Fibroblast of skin of left quadriceps (primary cell): ENCODE measurements around the gene MELK.
A peak's percentile ranks its signal among the peaks of the same experiment; 100 is the strongest.
"Not testable (repeated sequence)": the region's sequence is repeated elsewhere in the genome, so short reads cannot be mapped to it uniquely, and the experiment has no call there.

Source experiments
- DNase-seq, 2 experiments: peaks; one replicate each; pipeline ENCODE4 v3.0.0-alpha.2; 2013; ENCODE audit warnings: low read depth in 2 of 2

Gene MELK

DNA sequence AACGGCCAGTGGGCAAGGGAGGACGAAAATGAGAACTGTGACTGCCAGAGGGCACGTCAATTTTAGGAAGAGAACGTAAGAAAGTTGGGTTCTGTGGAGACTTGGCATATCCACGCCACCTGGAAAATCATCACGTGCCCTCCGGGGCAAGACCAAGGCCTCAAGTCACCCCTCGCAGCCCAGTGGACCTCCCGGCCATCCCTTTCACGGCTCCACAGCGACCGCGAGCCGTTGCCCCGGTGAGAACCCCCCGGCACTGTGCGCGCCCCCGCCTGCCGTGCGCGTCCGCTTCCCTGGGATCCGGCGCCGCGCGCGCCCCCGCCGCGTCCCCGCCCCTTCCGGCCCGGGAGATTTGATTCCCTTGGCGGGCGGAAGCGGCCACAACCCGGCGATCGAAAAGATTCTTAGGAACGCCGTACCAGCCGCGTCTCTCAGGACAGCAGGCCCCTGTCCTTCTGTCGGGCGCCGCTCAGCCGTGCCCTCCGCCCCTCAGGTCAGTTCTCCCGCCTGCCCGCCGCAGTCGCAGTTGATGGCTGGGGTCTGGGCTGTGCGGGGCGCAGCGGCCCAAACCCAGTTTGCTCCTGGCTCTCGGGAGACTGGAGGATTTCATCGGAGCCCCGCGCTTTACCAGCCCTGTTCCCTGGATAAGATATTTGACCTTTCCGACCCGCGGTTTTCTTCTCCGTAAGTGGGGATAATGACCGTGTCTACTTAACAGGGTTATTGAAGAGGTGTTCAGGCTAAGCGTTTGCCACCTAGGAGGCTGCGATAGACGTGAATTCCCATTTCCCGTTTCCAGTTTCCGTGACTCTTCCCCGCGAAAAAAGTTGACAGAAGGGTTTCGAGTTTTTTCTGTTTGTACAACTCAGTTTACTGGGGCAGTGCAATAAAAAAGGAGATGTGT is at the start of gene MELK:
Gene MELK, plus strand, starts transcription at position 381 of the 904 bp plus-strand sequence. CDS start 8,787 bp downstream, outside the sequence.
- DNase-seq = peak in 1 of 2 experiments; percentile 48

DNA sequence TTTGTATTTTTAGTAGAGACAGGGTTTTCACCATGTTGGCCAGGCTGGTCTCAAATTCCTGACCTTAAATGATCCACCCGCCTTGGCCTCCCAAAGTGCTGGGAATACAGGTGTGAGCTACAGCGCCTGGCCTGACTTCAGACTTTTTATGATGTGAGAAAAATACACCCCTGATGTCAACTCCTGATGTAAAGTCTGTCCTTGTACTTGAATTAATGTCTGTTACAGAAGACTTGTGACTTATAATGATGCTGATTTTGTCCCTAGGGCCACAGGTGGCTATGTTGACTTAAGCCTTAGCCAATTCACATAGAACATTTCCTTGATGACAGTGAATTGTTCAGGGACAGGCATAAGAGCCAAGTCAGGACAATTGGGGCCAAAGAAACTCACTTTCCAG is 42.5 kb upstream of the MELK start:
- DNase-seq = no peak

DNA sequence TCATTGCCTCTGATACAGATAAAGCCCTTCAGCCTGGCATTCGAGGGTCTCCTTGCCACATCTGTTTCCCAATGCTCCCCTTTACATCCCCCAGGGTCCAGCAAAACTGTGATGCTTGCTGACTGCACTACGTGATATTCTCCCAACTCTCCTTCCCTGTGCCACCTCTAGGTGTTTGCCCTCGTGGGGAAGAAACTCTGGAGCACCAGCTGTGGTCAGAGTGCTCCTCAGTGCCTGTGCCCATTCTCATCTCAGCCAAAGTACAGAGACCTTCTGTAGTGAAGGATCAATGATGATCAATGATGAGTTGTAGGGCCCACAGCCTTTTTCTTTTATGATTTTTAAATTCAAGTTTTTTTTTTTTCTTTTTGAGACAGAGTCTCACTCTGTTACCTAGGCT is 40.3 kb upstream of the MELK start:
- DNase-seq = no peak

DNA sequence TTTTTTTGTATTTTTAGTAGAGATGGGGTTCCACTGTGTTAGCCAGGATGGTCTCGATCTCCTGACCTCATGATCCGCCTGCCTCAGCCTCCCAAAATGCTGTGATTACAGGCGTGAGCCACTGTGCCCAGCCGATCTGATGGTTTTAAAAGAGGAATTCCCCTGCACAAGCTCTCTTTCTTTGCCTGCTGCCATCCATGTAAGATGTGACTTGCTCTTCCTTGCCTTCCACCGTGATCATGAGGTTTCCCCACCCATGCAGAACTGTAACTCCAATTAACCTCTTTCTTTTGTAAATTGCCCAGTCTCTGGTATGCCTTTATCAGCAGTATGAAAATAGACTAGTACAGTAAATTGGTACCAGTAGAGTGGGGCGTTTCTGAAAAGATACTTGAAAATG is 39.0 kb upstream of the MELK start:
- not testable (repeated sequence) for DNase-seq

DNA sequence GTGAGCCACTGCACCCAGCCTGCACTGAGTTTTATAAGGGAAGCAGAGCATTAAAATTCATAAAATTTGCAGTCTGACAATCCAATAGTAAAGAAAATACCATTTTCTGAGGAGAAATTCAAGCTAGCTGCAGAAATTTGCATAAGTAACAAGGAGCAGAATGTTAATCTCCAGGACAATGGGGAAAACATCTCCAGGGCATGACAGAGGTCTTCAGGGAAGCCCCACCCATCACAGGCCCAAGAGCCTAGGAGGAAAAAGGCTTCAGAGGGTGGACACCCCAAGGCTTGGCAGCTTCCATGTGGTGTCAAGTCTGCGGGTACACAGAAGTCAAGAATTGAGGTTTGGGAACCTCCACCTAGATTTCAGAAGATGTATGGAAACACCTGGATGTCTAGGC is 37.6 kb upstream of the MELK start:
- no peak for DNase-seq

DNA sequence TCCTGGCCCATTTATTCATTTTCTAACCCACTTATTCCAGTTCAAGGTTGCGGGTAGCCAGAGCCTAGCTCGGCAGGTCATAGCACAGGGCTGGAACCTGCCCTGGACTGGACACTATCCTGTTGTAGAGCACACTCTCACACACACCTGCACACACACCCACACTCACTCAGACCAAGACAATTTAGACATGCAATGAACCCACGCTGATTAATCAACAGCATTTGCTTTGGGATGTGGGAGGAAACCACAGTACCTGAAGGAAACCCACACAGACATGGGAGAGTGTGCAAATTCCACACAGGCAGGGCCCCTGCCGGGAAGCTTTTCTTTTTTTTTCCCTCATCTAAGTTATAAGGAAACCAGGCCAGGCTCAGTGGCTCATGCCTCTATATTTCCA is 34.8 kb upstream of the MELK start:
- no peak for DNase-seq

DNA sequence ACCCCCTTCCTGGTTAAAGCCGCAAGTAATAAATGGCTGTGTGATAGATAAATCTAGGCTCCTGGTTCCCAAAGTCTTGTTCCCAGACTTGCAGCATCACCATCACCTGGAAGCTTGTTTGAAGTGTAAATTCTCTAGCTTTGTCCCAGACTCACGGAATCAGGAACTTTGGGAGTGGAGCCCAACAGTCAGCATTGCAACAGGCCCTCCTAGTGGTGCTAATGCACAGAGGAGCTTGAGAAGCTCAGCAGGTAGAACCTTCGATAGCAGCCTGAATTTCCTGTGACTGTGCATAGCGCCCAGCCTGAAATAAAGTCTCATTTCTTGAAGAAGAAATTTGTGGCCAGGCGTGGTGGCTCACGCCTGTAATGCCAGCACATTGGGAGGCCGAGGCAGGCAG is 30.3 kb upstream of the MELK start:
- DNase-seq = no peak

DNA sequence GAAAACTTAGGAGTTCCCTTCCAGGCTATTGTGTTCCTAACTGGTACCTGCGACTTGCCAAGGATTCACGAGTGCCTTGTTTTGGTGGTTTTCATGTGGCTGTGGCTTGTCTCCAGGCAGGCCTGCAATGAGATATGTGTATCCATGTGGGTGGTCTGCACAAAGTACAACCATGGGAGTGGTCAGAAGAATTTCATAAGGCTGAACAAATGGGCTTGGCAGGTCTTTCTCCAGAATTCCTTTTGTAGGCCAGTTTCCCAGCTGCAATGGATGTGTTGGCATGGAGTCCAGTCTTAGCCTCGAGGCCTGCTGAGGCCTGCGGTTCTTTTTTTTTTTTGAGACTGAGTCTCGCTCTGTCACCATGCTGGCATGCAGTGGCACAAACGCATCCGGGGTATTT is 28.8 kb upstream of the MELK start:
- DNase-seq = no peak

DNA sequence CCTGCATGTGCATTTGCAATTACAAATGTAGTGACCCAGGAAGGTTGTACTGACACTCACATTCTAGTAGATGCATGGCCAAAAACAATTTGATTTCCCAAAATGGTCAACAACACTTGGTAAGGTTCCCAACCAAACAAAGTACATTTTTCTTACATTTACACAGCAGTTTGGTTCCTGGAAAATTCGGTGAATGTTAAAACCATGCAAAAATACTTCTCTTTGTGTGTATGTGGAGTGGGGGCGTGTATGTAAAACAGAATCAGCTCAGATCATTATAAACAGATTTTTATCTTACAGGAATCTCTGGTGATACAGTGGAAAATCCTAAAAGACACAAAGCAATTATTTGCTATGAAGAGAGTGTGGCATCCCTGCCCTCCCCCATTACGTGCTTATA is 25.1 kb upstream of the MELK start:
- DNase-seq = no peak

DNA sequence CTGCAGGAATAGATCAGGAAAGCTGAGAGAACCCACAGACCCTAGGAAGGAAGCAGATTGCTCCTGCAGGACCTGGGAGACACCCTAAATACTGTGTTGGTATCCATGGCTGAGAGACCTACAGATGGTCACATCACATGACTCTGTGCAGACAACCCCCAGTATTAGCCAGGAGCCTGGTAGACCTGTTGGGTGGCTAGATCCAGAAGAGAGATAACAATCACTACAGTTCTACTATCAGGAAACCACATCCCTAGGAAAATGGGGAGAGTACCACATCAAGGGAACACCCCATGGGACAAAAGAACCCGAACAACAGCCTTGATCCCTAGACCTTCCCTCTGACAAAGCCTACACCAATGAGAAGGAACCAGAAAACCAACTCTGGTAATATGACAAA is 24.2 kb upstream of the MELK start:
- DNase-seq = no peak

DNA sequence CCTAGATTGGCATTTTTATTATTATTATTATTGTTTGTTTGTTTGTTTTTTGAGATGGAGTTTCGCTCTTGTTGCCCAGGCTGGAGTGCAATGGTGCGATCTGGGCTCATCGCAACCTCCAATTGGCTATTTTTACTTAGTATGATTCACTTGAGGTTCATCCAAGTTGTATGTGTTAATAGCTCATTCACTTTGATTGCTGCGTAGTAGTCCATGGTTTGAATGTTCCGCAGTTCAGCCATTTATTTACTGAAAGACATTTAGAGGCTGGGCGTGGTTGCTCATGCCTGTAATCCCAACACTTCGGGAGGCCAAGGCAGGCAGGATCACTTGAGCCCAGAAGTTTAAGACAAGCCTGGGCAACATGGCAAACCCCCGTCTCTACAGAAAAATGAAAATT is 22.6 kb upstream of the MELK start:
- no peak for DNase-seq

DNA sequence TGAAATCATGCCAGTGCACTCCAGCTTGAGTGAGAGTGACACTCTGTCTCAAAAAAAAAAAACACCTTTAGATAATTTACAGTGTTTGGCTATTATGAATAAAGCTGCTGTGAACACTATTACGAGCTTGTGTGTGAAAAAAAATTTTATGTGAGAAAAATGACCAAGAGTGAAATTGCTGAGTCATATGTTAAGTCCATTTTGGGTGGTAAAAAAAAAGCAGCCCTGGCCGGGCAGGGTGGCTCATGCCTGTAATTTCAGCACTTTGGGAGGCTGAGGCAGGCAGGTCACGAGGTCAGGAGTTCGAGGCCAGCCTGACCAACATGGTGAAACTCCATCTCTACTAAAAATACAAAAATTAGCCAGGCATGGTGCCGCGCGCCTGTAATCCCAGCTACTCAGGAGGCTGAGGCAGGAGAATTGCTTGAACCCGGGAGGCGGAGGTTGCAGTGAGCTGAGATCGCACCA is 22.0 kb upstream of the MELK start:
- DNase-seq = not testable (repeated sequence)

DNA sequence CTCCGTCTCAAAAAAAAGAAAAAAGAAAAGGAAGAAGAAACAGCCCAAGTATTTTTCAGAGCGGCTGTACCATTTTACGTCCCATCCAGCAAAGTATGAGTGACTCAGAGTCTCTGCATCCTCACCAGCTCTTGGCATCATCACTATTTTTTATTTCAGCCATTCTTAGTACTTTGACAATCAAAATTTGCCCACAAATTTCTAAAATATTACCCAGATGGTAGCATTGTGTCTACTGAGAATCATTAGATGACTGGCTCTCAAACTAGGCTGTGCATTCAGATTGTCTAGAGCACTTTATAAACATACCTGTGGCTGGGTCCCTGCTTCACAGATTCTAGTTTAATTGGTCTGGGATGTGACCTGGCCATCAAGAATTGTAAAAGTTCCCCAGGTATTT is 21.6 kb upstream of the MELK start:
- no peak for DNase-seq

DNA sequence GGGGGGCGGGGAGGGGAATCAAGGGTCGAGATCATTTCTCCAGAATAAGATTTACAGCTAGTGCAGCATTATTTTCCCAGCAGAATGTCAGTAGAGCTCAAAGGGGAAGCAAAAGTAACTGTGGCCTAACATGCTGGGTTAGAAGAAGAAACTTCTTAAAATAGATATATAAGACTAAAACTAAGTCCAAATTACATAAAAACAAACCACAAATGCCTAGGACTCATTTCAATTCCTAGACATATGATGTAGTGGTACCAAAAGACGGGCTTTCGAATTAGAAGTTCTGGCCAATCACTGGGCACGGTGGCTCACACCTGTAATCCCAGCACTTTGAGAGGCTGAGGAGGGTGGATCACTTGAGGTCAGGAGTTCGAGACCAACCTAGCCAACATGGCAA is 20.8 kb upstream of the MELK start:
- DNase-seq = no peak

DNA sequence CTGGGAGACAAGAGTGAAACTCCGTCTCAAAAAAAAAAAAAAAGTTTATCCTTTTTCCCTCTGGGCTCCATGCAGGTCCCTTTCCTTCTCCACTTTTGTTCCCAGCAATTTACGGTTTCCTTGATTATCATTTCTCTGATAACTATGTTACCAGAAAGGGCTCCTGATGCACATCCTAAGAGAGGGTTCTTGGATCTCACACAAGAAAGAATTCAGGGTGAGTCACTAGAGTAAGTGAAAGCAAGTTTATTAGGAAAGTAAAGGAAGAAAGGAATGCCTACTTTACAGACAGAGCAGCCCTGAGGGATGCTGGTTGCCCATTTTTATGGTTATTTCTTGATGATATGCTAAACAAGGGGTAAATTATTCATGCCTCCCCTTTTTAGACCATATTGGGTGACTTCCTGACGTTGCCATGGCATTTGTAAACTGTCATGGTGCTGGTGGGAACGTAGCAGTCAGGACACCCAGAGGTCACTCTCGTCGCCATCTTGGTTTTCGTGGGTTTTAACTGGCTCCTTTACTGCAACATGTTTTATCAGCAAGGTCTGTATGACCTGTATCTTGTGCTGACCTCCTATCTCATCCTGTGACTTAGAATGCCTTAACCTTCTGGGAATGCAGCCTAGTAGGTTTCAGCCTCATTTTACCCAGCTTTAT is 13.5 kb upstream of the MELK start:
- DNase-seq = no peak

DNA sequence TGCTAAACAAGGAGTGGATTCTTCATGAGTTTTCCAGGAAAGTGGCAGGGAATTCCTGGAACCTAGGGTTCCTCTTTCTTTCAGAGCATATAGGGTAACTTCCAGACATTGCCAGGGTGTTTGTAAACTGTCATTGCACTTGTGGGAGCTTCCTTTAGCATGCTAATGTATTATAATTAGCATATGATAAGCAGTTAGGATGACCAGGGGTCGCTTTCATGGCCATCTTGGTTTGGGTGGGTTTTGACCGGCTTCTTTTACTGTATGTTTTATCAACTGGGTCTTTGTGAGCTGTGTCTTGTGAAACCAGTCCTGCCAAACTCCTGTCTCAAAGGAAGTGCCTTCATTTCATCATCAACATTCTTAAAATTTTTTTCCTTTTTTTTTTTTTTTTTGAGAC is 11.9 kb upstream of the MELK start:
- no peak for DNase-seq

DNA sequence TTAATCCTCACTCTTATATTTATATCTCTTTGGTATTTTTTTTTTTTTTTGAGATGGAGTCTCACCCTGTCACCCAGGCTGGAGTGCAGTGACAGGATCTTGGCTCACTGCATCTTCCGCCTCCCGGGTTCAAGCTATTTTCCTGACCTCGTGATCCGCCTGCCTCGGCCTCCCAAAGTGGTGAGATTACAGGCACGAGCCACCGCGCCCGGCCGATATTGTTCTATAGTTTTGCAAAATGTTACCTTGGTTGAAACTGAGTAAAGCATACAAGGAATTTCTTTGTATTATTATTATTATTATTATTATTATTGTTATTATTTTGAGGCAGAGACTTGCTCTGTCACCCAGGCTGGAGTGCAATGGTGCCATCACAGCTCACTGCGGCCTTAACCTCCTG is 9.9 kb upstream of the MELK start:
- DNase-seq = not testable (repeated sequence)

DNA sequence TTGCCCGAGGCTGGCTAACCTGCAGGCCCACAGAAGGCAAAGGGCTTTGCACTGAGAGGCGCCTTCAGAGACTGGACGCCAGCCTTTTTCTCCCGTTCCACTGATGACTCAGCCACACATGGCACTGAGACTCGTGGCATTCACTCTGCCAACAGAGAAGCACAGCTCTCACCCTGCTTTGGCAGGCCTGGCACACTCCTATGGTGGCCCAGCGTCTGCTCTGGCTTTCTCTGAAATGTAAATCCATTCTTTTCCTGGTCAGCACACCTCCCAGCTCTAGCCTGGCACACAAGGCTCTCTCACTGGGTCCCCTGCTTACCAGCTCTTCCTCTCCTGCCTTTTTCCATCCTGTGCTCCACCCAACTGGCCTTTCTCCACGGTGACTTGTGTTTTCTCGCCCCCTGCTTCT is 5.9 kb upstream of the MELK start:
- no peak for DNase-seq

DNA sequence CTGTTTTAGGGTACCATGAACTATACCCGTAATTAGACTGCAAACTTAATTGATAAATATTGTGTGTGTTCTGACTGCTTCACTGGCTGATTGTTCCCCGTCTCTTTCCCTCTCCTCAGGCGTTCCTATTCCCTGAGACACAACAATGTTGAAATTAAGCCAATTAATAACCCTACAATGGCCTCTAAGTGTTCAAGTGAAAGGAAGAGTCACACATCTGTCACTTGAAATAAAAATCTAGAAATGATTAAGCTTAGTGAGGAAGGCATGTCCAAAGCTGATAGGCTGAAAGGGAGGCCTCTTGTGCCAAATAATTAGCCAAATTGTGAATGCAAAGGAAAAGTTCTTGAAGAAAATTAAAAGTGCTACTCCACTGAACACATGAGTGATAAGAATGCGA is 4.0 kb upstream of the MELK start:
- not testable (repeated sequence) for DNase-seq

DNA sequence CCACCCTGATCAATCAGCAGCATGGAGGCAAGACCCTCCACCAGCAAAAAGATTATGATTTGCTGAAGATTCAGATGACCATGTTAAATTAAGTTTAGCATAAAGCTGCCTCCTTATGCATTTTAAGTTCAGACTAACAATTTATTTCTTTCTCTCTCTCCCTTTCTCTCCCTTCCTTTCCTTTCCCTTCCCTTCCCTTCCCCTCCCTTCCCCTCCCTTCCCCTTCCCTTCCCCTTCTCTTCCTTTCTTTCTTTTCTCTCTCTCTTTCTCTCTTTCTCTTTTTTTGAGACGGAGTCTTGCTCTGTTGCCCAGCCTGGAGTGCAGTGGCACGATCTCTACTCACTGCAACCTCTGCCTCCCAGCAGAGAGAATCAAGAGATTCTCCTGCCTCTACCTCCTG is 1.4 kb upstream of the MELK start:
- DNase-seq = no peak

DNA sequence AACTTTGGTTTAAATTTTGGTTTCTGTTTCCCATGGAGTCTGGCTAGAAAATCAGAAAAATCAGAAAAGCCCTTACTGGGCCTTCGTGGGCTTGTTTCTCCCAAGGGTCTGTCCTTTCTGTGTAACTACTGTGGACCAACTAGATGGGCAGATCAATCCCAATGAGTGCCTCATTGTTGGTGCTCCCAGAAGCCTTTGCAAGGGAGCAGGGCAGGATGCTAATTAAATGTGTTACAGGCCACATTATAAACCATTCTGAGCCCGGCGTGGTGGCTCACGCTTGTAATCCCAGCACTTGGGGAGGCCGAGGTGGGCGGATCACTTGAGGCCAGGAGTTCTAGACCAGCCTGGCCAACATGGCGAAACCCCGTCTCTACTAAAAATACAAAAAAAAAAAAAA is 1.4 kb downstream of the MELK start:
- DNase-seq = not testable (repeated sequence)

DNA sequence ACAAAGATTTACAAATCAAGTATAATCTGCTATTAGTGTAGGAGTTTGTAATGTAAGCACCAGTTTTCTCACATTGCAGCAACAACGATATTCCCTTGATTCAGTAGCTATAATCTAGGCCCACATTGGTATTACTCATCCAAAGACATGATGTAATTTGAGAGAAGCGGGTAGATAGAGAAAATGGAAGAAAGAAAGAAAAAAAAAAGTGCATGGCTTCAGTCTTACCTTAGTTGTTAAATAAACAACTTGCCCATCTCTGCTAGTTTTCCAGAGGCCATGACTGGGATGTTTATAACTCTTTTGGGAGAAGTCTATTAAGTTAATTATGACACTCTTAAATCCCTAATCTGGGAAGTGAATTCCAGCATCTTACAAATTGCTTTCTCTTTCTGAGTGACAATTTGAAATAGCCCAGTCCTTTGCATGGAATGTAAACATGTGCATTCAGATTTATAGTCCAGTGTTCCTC is 2.8 kb downstream of the MELK start:
- DNase-seq = peak in 1 of 2 experiments; percentile 27

DNA sequence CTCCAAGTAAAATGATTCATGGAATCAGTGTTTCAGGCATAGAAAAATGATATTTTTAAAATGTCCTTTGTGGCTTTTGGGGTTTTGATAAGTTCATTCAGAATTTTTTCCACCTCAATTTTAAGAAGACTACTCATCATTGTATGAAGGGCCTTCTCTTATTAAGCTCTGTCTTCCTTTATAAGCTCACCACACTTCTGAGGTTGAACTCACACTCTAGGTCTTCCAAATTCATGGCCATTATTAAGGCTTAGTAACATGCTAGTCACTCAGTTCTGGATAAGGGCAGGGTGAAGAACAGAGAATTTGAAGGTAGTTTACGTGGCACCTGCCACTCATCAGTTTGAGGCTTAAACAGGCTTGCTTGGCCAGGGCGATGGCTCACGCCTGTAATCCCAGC is 4.2 kb downstream of the MELK start:
- DNase-seq = no peak
